H1 (cell line): ENCODE data around the gene COL9A2. TPM values are rescaled to one million over a fixed set of nuclear protein-coding genes. Genes with fewer than 3 reads are reported as not detected.

ENCODE experiments used
- CTCF ChIA-PET: fragments of 300-600 bp; sonication (Branson Sonifier 250); formaldehyde crosslinking; loops from one replicate; lab custom pipeline; 2021; ENCODE audit not compliant: partially characterized antibody; lab: Charles Lee
- POLR2A ChIA-PET: fragments of 300-600 bp; sonication (Branson Sonifier 250); formaldehyde crosslinking; loops from one replicate; lab custom pipeline; 2021; ENCODE audit warnings: inconsistent platforms; ENCODE audit not compliant: partially characterized antibody; lab: Charles Lee
- DNase-seq, 2 experiments: peaks; one replicate each; pipeline versions ENCODE4 v3.0.0 to v3.0.0-alpha.2; 2010 to 2022; ENCODE audit warnings: low spot score in 2 of 2, low read depth in 1 of 2, mixed read lengths in 1 of 2
- FAIRE-seq: peaks from 2 replicates; lab custom pipeline; 2011; peaks lifted over from hg19 to GRCh38; lab: Jason Lieb, UNC
- H2AFZ ChIP-seq: 2 replicates; pipeline ENCODE4 v1.8.1; 2012; ENCODE audit warnings: low read length, inconsistent platforms
- H2AK5ac ChIP-seq: 2 replicates; pipeline ENCODE4 v1.6.1; 2013; ENCODE audit warnings: low read depth, low read length
- H2BK120ac ChIP-seq: replicated peaks from 2 replicates; pipeline ENCODE3; 2013; ENCODE audit warnings: low read depth, low read length, inconsistent platforms
- H2BK12ac ChIP-seq: 2 replicates; pipeline ENCODE4 v1.6.1; 2013; ENCODE audit warnings: low read depth, low read length
- H2BK15ac ChIP-seq: 2 replicates; pipeline ENCODE4 v1.6.1; 2013; ENCODE audit warnings: low read length
- H2BK20ac ChIP-seq: 2 replicates; pipeline ENCODE4 v1.6.1; 2013; ENCODE audit warnings: low read length
- H2BK5ac ChIP-seq: 2 replicates; pipeline ENCODE4 v1.6.1; 2013; ENCODE audit warnings: low read depth, low read length
- H3K14ac ChIP-seq: 2 replicates; pipeline ENCODE4 v1.6.1; 2013; ENCODE audit warnings: inconsistent platforms; ENCODE audit not compliant: insufficient read length
- H3K18ac ChIP-seq: 2 replicates; pipeline ENCODE4 v1.6.1; 2013; ENCODE audit warnings: low read length; ENCODE audit errors: extremely low read depth
- H3K23ac ChIP-seq: 2 replicates; pipeline ENCODE4 v1.6.1; 2013; ENCODE audit warnings: inconsistent platforms; ENCODE audit not compliant: insufficient read length
- H3K23me2 ChIP-seq: 2 replicates; pipeline ENCODE4 v1.6.1; 2013; ENCODE audit warnings: low read depth, low read length
- H3K27ac ChIP-seq: 2 replicates; pipeline ENCODE4 v1.6.1; 2011; ENCODE audit warnings: low read depth, low read length, inconsistent platforms
- H3K27me3 ChIP-seq, 4 experiments: replicated peaks in 1 of 4; 1 replicate in 1 of 4; 2 replicates in 3 of 4; pipeline versions ENCODE4 v1.6.1 to v1.8.1; 2011 to 2013; ENCODE audit warnings: low read length in 3 of 4, mild to moderate bottlenecking in 3 of 4, inconsistent platforms in 2 of 4, mixed read lengths in 2 of 4, moderate library complexity in 1 of 4; ENCODE audit not compliant: control insufficient read depth in 3 of 4, insufficient read depth in 3 of 4; ENCODE audit errors: extremely low read depth in 1 of 4
- H3K36me3 ChIP-seq, 4 experiments: 2 replicates each; pipeline versions ENCODE4 v1.6.1 to v1.8.1; 2011 to 2013; ENCODE audit warnings: mild to moderate bottlenecking in 4 of 4, low read length in 3 of 4, moderate library complexity in 2 of 4, control low read depth in 1 of 4, inconsistent platforms in 1 of 4; ENCODE audit not compliant: insufficient read depth in 4 of 4, control insufficient read depth in 2 of 4
- H3K4ac ChIP-seq: replicated peaks from 2 replicates; pipeline ENCODE3; 2013; ENCODE audit warnings: low read length, low read depth, mixed read lengths, inconsistent platforms; ENCODE audit not compliant: insufficient read length
- H3K4me1 ChIP-seq, 4 experiments: replicated peaks in 1 of 4; 1 replicate in 1 of 4; 2 replicates in 3 of 4; pipeline versions ENCODE4 v1.6.1 to v1.8.1; 2011 to 2013; ENCODE audit warnings: low read length in 3 of 4, inconsistent platforms in 2 of 4, mixed read lengths in 1 of 4; ENCODE audit not compliant: insufficient read depth in 4 of 4, control insufficient read depth in 3 of 4
- H3K4me2 ChIP-seq, 2 experiments: 2 replicates each; pipeline versions ENCODE4 v1.6.1 to v1.8.1; 2011 to 2013; ENCODE audit warnings: low read depth in 2 of 2, low read length in 2 of 2, control low read depth in 1 of 2, inconsistent platforms in 1 of 2, mild to moderate bottlenecking in 1 of 2; ENCODE audit not compliant: insufficient read depth in 1 of 2
- H3K4me3 ChIP-seq, 4 experiments: fragments of 200-600, 300-600 bp in 1 of 4; sonication (generic), shearing (Covaris generic), sonication (Bioruptor Twin) in 1 of 4; 2 replicates each; pipeline versions ENCODE4 v1.5.1 to v1.8.1; 2011 to 2016; ENCODE audit warnings: low read length in 4 of 4, low read depth in 3 of 4, control low read depth in 2 of 4, inconsistent platforms in 2 of 4, mild to moderate bottlenecking in 2 of 4, mixed read lengths in 1 of 4, moderate library complexity in 1 of 4; ENCODE audit not compliant: insufficient read depth in 2 of 4; ENCODE audit errors: extremely low read depth in 1 of 4
- H3K56ac ChIP-seq: replicated peaks from 2 replicates; pipeline ENCODE3; 2013; ENCODE audit warnings: low read depth, mild to moderate bottlenecking, mixed read lengths, low read length, inconsistent platforms; ENCODE audit not compliant: insufficient read length
- H3K79me1 ChIP-seq: 2 replicates; pipeline ENCODE4 v1.6.1; 2013; ENCODE audit warnings: low read depth, low read length, control low read depth
- H3K79me2 ChIP-seq, 2 experiments: 2 replicates each; pipeline versions ENCODE4 v1.6.1 to v1.8.1; 2012 to 2013; ENCODE audit warnings: low read length in 2 of 2, mild to moderate bottlenecking in 2 of 2, inconsistent platforms in 1 of 2; ENCODE audit not compliant: insufficient read depth in 2 of 2, control insufficient read depth in 1 of 2
- H3K9ac ChIP-seq, 4 experiments: replicated peaks in 1 of 4; 1 replicate in 1 of 4; 2 replicates in 3 of 4; pipeline versions ENCODE4 v1.6.1 to v1.8.1; 2011 to 2013; ENCODE audit warnings: low read depth in 3 of 4, low read length in 3 of 4, control low read depth in 2 of 4, mild to moderate bottlenecking in 2 of 4, moderate library complexity in 2 of 4, inconsistent platforms in 1 of 4; ENCODE audit errors: extremely low read depth in 1 of 4
- H3K9me3 ChIP-seq, 2 experiments: 2 replicates each; pipeline versions ENCODE4 v1.6.1 to v1.8.1; 2012 to 2013; ENCODE audit warnings: mild to moderate bottlenecking in 2 of 2, moderate library complexity in 2 of 2, control low read depth in 1 of 2, inconsistent platforms in 1 of 2, low read depth in 1 of 2, low read length in 1 of 2, mixed read lengths in 1 of 2; ENCODE audit not compliant: insufficient read depth in 2 of 2
- H4K20me1 ChIP-seq, 2 experiments: replicated peaks in 1 of 2; 2 replicates each; pipeline versions ENCODE3 to v1.8.1; 2011 to 2013; ENCODE audit warnings: inconsistent platforms in 2 of 2, low read length in 2 of 2, mild to moderate bottlenecking in 1 of 2; ENCODE audit not compliant: insufficient read depth in 2 of 2, control insufficient read depth in 1 of 2
- H4K5ac ChIP-seq: 2 replicates; pipeline ENCODE4 v1.6.1; 2013; ENCODE audit warnings: low read length, low read depth, mixed read lengths, inconsistent platforms; ENCODE audit not compliant: insufficient read length
- H4K8ac ChIP-seq: 2 replicates; pipeline ENCODE4 v1.8.0; 2013; ENCODE audit warnings: mild to moderate bottlenecking, moderate library complexity, low read length, inconsistent platforms; ENCODE audit not compliant: insufficient read depth; ENCODE audit errors: extremely low read depth
- H4K91ac ChIP-seq: replicated peaks from 2 replicates; pipeline ENCODE3; 2013; ENCODE audit warnings: low read length, mixed read lengths, inconsistent platforms; ENCODE audit not compliant: insufficient read length
- EGR1 ChIP-seq: IDR thresholded peaks from 2 replicates; pipeline ENCODE4 v1.6.1; 2011; ENCODE audit warnings: low read depth, low read length, borderline replicate concordance
- EZH2 ChIP-seq: fragments of 200-600 bp; sonication (generic); IDR thresholded peaks from 2 replicates; pipeline ENCODE4 v1.7.1; 2012; ENCODE audit warnings: low read depth, mild to moderate bottlenecking, moderate library complexity, low read length, inconsistent platforms; ENCODE audit not compliant: severe bottlenecking
- KDM4A ChIP-seq: IDR thresholded peaks from one replicate; pipeline ENCODE4 v1.7.1; 2012; ENCODE audit warnings: low read depth, mild to moderate bottlenecking, moderate library complexity, low read length, inconsistent platforms; ENCODE audit not compliant: severe bottlenecking
- RBBP5 ChIP-seq: IDR thresholded peaks from 2 replicates; pipeline ENCODE4 v1.7.1; 2012; ENCODE audit warnings: low read depth, mild to moderate bottlenecking, inconsistent platforms, low read length, moderate library complexity, borderline replicate concordance
- SIN3A ChIP-seq, 2 experiments: IDR thresholded peaks in 1 of 2; conservative IDR thresholded peaks in 1 of 2; 2 replicates each; pipeline ENCODE4 v1.6.1; 2011 to 2012; ENCODE audit warnings: low read length in 2 of 2, improper control_type of control experiment in 1 of 2, low read depth in 1 of 2, mild to moderate bottlenecking in 1 of 2
- SUZ12 ChIP-seq: fragments of 200-600 bp; sonication (generic); IDR thresholded peaks from 2 replicates; pipeline ENCODE4 v1.6.1; 2012; ENCODE audit warnings: mild to moderate bottlenecking, inconsistent platforms, low read length, moderate library complexity, mixed read lengths
- YY1 ChIP-seq: IDR thresholded peaks from 2 replicates; pipeline ENCODE4 v1.6.1; 2011; ENCODE audit warnings: low read depth, mild to moderate bottlenecking, low read length
- WGBS, 2 experiments: shearing (Covaris generic) in 1 of 2; methylation state at CpG; one replicate each; pipeline versions ENCODE4 v1.1.6 to v1.1.7; 2013 to 2015; ENCODE audit warnings: low lambda C conversion rate in 2 of 2, mixed read lengths in 2 of 2, inconsistent platforms in 1 of 2, low coverage in 1 of 2, missing lambda C conversion rate in 1 of 2; ENCODE audit not compliant: insufficient replicate concordance in 2 of 2, insufficient coverage in 1 of 2, insufficient read length in 1 of 2; ENCODE audit errors: extremely low coverage in 1 of 2, missing lambda C conversion rate in 1 of 2; 5-methylcytosine and 5-hydroxymethylcytosine counted together
- long read RNA-seq, 2 experiments: library from RNA in 1 of 2; library from capped mRNA in 1 of 2; stranded (forward); transcript quantifications; one replicate each; pipeline ENCODE4 v2.0.0, GENCODE V29; 2021; ENCODE audit warnings: inconsistent platforms in 1 of 2
- polyA minus RNA-seq, 3 experiments: library from RNA; depleted of rRNA, polyadenylated mRNA; stranded (reverse); fragments of >200 nt; gene quantifications; 1 replicate in 2 of 3; 2 replicates in 1 of 3; pipeline ENCODE4 v1.2.3, GENCODE V29; 2011
- polyA plus RNA-seq, 7 experiments: library from polyadenylated mRNA; depleted of rRNA in 3 of 7; stranded (reverse) in 5 of 7; unstranded in 2 of 7; fragments of >200 nt in 5 of 7; fragments of 200-250 nt in 2 of 7; gene quantifications; 1 replicate in 5 of 7; 2 replicates in 1 of 7; 4 replicates in 1 of 7; pipeline versions ENCODE4 v1.2.1 to v1.2.3, GENCODE V29; 2011 to 2013; ENCODE audit warnings: missing spikeins in 2 of 7, mixed read lengths in 2 of 7
- total RNA-seq: library from RNA; stranded (reverse); fragmentation: NEBNext Ultra II Directional; extraction: Animal tissue kit (Norgen Biotek cat#: 25700); gene quantifications from 2 replicates; pipeline ENCODE4 v1.2.1, GENCODE V29; 2021

COL9A2 gene
- total RNA-seq (2.7 and 3.2 TPM in 2 replicates), polyA plus RNA-seq (2011; rRNA removed) (3.3 and 3.7 TPM in 2 replicates), polyA minus RNA-seq (2011; rRNA and poly(A)+ RNA removed) (0.54 and 0.63 TPM in 2 replicates)
- polyA plus RNA-seq (2011; cell fraction: cytosol; rRNA removed), result 3.6 TPM
- polyA plus RNA-seq (2011; cell fraction: nucleus; rRNA removed), result 20.4 TPM
- 4.1 to 5.4 TPM (median 5.3 TPM) in 4 replicates for polyA plus RNA-seq (2012, experiment 1 of 2)
- polyA plus RNA-seq (2012, experiment 2 of 2), result 6.8 TPM
- polyA plus RNA-seq (2013, experiment 1 of 2), result 3.5 TPM
- 3.2 TPM for polyA plus RNA-seq (2013, experiment 2 of 2)
- 1.7 TPM for polyA minus RNA-seq (2011; cell fraction: cytosol; rRNA and poly(A)+ RNA removed)
- polyA minus RNA-seq (2011; cell fraction: nucleus; rRNA and poly(A)+ RNA removed), result 1.7 TPM
- long read RNA-seq, experiment 1, partial matches to known transcripts, result 1 of 1 reads
- long read RNA-seq, experiment 1, other reads (novel, unspliced or antisense), result 0 of 1 reads
- long read RNA-seq, experiment 2, result 0 reads

- Histone ChIP-seq H3K56ac (no peak within 1 kb of the TSS), H3K14ac (no peak within 1 kb of the TSS), H4K8ac (peak within 1 kb of the TSS; percentile 86), H3K9ac (no peak within 1 kb of the TSS), H4K20me1 (no peaks in the 10 kb centered on the region), H2BK120ac (no peak within 1 kb of the TSS), H3K4me2 (peak within 1 kb of the TSS; percentile 73 to 95), H3K23ac (no peak within 1 kb of the TSS), H3K79me1 (no peaks in the 10 kb centered on the region), H3K27me3 (peaks cover 20 to 53% (median 45%) of the 10 kb centered on the region in 4 experiments), H2AFZ (peak within 1 kb of the TSS; percentile 67), H3K27ac (no peak within 1 kb of the TSS), H3K18ac (peak within 1 kb of the TSS; percentile 32), H3K23me2 (peaks cover 20% of the 10 kb centered on the region; the same call in 1 of the 2 replicates), H3K4ac (no peak within 1 kb of the TSS), H2AK5ac (no peak within 1 kb of the TSS), H3K4me1 (peaks cover 8 to 18% (median 11%) of the 10 kb centered on the region in 4 experiments), H3K4me3 (peak within 1 kb of the TSS; percentile 42 to 63 (median 54)), H4K91ac (no peak within 1 kb of the TSS), H2BK15ac (peak within 1 kb of the TSS; percentile 61; the same call in 1 of the 2 replicates), H3K9me3 (no peaks in the 10 kb centered on the region), H3K36me3 (peaks cover 0 to 5% (median 0%) of the 10 kb centered on the region in 4 experiments; a peak in 1 of 8 replicates), H2BK20ac (no peak within 1 kb of the TSS), H3K79me2 (no peaks in the 10 kb centered on the region), H2BK12ac (peak within 1 kb of the TSS; percentile 23; the same call in 1 of the 2 replicates), H4K5ac (no peak within 1 kb of the TSS), H2BK5ac (no peak within 1 kb of the TSS; the same call in 1 of the 2 replicates)
- no peak for FAIRE-seq
- WGBS, 2 experiments, result 7% methylated on average over 43 of the region's 84 CpGs; no CpG with 5 or more reads in 1 of the 2 experiments
- peak in 1 of 2 experiments; percentile 69 for DNase-seq
- ChIA-PET POLR2A (interaction anchor here (0.5 to 1.5 kb wide), 2 partner anchors 56 to 245 kb away, joined by 4 to 5 read pairs; no protein-coding TSS in a partner anchor), CTCF (interaction anchor here (0.9 to 10.4 kb wide), 17 partner anchors 8 to 1818 kb away, joined by 3 to 144 read pairs (median 7); partner anchors contain the start of genes SMAP2 and TMCO2)
- TF ChIP-seq RBBP5, result peak; percentile 40; the same call in 1 of the 2 replicates
- TF ChIP-seq SIN3A (conservative IDR thresholded peaks at IDR 0.05 in 1 of 2, IDR thresholded peaks at IDR 0.05 in 1 of 2; ENCODE audit: low read depth in 1 of 2, low read length in 2 of 2), result peak in 1 of 2 experiments; percentile 24; a peak in 1 of 4 replicates
- peak; percentile 77; the same call in 1 of the 2 replicates for TF ChIP-seq YY1
- TF ChIP-seq KDM4A, result peak; percentile 74
- TF ChIP-seq EGR1, result peak; percentile 52; the same call in 1 of the 2 replicates
- peak; percentile 70 for TF ChIP-seq SUZ12
- peak; percentile 57 for TF ChIP-seq EZH2
Observed at GRCh38 chr1:40316595-40317393, at the start of gene COL9A2. TSS of gene COL9A2 (minus strand) at chr1:40317286. CDS start at chr1:40317197, 89 bp downstream.
